Panc1 (cell line): Measurements from ENCODE around the gene THEMIS2.

Experiments used
- CTCF ChIP-seq: fragments of 450-650 bp; IDR thresholded peaks from 2 replicates; pipeline ENCODE4 v1.5.1; 2017; ENCODE audit warnings: mild to moderate bottlenecking
- POLR2AphosphoS5 ChIP-seq: IDR thresholded peaks from 2 replicates; pipeline ENCODE4 v1.6.1; 2012; ENCODE audit warnings: mild to moderate bottlenecking, low read depth, low read length, moderate library complexity
- TF ChIP-seq, protein P1 (sequence below), 2 experiments: IDR thresholded peaks; 2 replicates each; pipeline ENCODE4 v1.6.1; 2011 to 2012; ENCODE audit warnings: low read depth in 2 of 2, control low read depth in 1 of 2, low read length in 1 of 2, mild to moderate bottlenecking in 1 of 2, moderate library complexity in 1 of 2; ENCODE audit not compliant: insufficient read depth in 1 of 2

- TF ChIP-seq CTCF (no peak), POLR2AphosphoS5 (no peak)
- TF ChIP-seq, protein P1, sequence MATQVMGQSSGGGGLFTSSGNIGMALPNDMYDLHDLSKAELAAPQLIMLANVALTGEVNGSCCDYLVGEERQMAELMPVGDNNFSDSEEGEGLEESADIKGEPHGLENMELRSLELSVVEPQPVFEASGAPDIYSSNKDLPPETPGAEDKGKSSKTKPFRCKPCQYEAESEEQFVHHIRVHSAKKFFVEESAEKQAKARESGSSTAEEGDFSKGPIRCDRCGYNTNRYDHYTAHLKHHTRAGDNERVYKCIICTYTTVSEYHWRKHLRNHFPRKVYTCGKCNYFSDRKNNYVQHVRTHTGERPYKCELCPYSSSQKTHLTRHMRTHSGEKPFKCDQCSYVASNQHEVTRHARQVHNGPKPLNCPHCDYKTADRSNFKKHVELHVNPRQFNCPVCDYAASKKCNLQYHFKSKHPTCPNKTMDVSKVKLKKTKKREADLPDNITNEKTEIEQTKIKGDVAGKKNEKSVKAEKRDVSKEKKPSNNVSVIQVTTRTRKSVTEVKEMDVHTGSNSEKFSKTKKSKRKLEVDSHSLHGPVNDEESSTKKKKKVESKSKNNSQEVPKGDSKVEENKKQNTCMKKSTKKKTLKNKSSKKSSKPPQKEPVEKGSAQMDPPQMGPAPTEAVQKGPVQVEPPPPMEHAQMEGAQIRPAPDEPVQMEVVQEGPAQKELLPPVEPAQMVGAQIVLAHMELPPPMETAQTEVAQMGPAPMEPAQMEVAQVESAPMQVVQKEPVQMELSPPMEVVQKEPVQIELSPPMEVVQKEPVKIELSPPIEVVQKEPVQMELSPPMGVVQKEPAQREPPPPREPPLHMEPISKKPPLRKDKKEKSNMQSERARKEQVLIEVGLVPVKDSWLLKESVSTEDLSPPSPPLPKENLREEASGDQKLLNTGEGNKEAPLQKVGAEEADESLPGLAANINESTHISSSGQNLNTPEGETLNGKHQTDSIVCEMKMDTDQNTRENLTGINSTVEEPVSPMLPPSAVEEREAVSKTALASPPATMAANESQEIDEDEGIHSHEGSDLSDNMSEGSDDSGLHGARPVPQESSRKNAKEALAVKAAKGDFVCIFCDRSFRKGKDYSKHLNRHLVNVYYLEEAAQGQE (IDR thresholded peaks at IDR 0.05; ENCODE audit: insufficient read depth in 1 of 2, low read depth in 2 of 2, low read length in 1 of 2): no peak
Measured at GRCh38 chr1:27831568-27832410, 40.6 kb upstream of the THEMIS2 start.
